Peyer's patch (tissue), 4 donors: ENCODE results near the gene C1orf74.

ENCODE experiments used
- POLR2A ChIP-seq, 2 donors: fragments of 450-650 bp; IDR thresholded peaks; one replicate each; pipeline ENCODE4 v1.5.1; 2017; ENCODE audit warnings: antibody characterized with exemption in 2 of 2, mild to moderate bottlenecking in 2 of 2, moderate library complexity in 2 of 2
- TF ChIP-seq, protein P1 (sequence below), 6 experiments: fragments of 450-650 bp in 4 of 6; fragments of 200-600 bp in 2 of 6; sonication (generic) in 1 of 6; IDR thresholded peaks; one replicate each; pipeline ENCODE4 v1.5.1; 2017 to 2019; ENCODE audit warnings: antibody characterized with exemption in 6 of 6, mild to moderate bottlenecking in 3 of 6, moderate library complexity in 1 of 6

DNA sequence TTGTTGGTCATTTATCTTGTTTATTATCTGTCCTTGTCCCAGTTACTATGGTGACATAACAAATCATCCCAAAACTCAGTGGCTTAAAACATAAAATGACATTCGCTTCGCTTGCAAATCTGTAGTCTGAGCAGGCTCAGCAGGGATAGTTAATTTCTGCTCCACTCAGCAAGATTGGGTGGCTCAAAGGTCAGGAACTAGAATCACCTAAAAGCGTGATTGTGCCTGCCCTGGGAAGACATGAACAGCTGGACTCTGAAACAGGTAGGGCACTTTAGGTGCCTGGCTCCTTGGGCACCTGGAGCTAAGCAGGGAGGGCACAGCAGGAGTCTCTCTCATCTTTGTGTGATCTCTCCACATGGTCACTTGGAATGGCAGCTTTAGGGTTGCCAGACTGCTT, 43.2 kb downstream of the C1orf74 start:
- TF ChIP-seq, protein P1, sequence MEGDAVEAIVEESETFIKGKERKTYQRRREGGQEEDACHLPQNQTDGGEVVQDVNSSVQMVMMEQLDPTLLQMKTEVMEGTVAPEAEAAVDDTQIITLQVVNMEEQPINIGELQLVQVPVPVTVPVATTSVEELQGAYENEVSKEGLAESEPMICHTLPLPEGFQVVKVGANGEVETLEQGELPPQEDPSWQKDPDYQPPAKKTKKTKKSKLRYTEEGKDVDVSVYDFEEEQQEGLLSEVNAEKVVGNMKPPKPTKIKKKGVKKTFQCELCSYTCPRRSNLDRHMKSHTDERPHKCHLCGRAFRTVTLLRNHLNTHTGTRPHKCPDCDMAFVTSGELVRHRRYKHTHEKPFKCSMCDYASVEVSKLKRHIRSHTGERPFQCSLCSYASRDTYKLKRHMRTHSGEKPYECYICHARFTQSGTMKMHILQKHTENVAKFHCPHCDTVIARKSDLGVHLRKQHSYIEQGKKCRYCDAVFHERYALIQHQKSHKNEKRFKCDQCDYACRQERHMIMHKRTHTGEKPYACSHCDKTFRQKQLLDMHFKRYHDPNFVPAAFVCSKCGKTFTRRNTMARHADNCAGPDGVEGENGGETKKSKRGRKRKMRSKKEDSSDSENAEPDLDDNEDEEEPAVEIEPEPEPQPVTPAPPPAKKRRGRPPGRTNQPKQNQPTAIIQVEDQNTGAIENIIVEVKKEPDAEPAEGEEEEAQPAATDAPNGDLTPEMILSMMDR (IDR thresholded peaks at IDR 0.05) = no peak
- no peak for TF ChIP-seq POLR2A (IDR thresholded peaks at IDR 0.05)
